OCI-LY1 (cell line): ENCODE measurements around the gene NRAS.

ENCODE experiments used
- CTCF ChIP-seq: fragments of 200-600 bp; sonication (generic), shearing (Covaris generic); IDR thresholded peaks from 2 replicates; pipeline ENCODE4 v1.5.1; 2017; ENCODE audit warnings: mild to moderate bottlenecking, antibody characterized with exemption, low read length, moderate library complexity, mixed read lengths
- EZH2 ChIP-seq: fragments of 200-600 bp; sonication (generic), shearing (Covaris generic); IDR thresholded peaks from 2 replicates; pipeline ENCODE4 v1.8.0; 2017; ENCODE audit warnings: borderline replicate concordance, mixed run types, mild to moderate bottlenecking, antibody characterized with exemption, low read length, moderate library complexity, mixed read lengths

GRCh38 chr1:114719424-114719787 lies 2.8 kb upstream of the NRAS start:
- TF ChIP-seq CTCF, result no peak
- TF ChIP-seq EZH2, result no peak
